Adipose tissue (tissue), 3 donors: Measurements from ENCODE around the gene FIGLA. TPM values are rescaled to one million over a fixed set of nuclear protein-coding genes. Genes with fewer than 3 reads are reported as not detected.

Experiments used
- H3K27ac ChIP-seq: one replicate; pipeline ENCODE4 v1.5.1; 2013; ENCODE audit warnings: low read depth, low read length
- WGBS, 3 donors: extraction: QIAGEN DNeasy Blood & Tissue Kit; methylation state at CpG; one replicate each; pipeline ENCODE4 v1.1.7; 2013; 5-methylcytosine and 5-hydroxymethylcytosine counted together
- polyA plus RNA-seq, 3 donors: library from polyadenylated mRNA; stranded (reverse); fragments of 200-250 nt; gene quantifications; one replicate each; pipeline ENCODE4 v1.2.3, GENCODE V29; 2013
- donor health status: healthy with polysubstance abuse.
- donor health status: Bipolar disorder and iron deficiency.
- donor health status: healthy.

FIGLA gene
- polyA plus RNA-seq, 3 donors = 0.12 to 0.32 TPM; not detected in 1

GRCh38 chr2:70730730-70731129 is 59.7 kb downstream of the FIGLA start:
- H3K27ac ChIP-seq = no peak overlapping the region
- WGBS, 3 donors = 70 to 94% (median 89%) methylated on average over 2 of the region's 2 CpGs

DNA sequence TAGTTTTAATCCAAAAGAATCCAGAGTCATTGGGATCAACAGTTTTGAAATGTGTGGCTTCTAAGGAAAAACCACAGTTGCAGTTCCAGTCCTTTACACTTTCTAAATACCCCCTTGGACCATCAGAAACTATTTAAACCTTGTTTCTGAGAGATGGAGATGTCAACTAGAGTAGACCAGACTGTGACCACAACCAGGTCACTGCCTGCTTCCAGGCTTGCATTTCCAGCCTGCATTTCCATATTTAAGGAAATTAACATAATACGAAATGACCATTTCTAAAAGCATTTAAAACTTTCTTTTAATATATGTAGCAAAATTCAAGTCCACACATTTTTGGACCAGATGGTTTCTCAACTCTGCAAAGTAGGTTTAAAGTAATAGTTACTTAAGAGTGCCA is 60.8 kb downstream of the FIGLA start:
- 87 to 90% (median 88%) methylated on average over 1 of the region's 1 CpG for WGBS, 3 donors
- H3K27ac ChIP-seq = no peak overlapping the region

GRCh38 chr2:70728128-70728527 is 62.3 kb downstream of the FIGLA start:
- WGBS, 3 donors = 72 to 75% (median 74%) methylated on average over 7 of the region's 7 CpGs
- no peak overlapping the region for H3K27ac ChIP-seq

Other genes starting within 250 kb of the FIGLA start
- 1 to 10 TPM in 2 of 3 donors, under 1 TPM in 1; 0.74 to 3.2 (median 1.8) TPM for gene TGFA, start 236.8 kb downstream of the FIGLA start, polyA plus RNA-seq
- gene ADD2, start 22.4 kb downstream of the FIGLA start, polyA plus RNA-seq = 1 to 10 TPM in 2 of 3 donors, under 1 TPM in 1; 0.97 to 1.1 (median 1.0) TPM
- 1 to 10 TPM in 1 of 3 donors, under 1 TPM in 1, not detected in 1; 0.27 to 1.6 TPM for gene CLEC4F, start 30.0 kb upstream of the FIGLA start, polyA plus RNA-seq
- gene CD207, start 45.2 kb upstream of the FIGLA start, polyA plus RNA-seq = under 1 TPM in 2 of 3 donors, not detected in 1; 0.22 to 0.67 TPM
- 1 to 10 TPM in 2 of 3 donors, under 1 TPM in 1; 0.54 to 4.7 (median 1.9) TPM for gene VAX2, start 109.9 kb upstream of the FIGLA start, polyA plus RNA-seq
- gene ATP6V1B1, start 145.3 kb upstream of the FIGLA start, polyA plus RNA-seq = 1 to 10 TPM; 1.2 to 4.2 (median 1.9) TPM
- gene ANKRD53, start 188.0 kb upstream of the FIGLA start, polyA plus RNA-seq = 10 to 100 TPM in 1 of 3 donors, 1 to 10 TPM in 2; 5.5 to 31.9 (median 8.9) TPM
- gene TEX261, start 204.2 kb upstream of the FIGLA start, polyA plus RNA-seq = 10 to 100 TPM; 32.3 to 56.6 (median 45.3) TPM